Pons (tissue), 1 donor: ENCODE measurements around the gene MRPL52.
"Not testable (repeated sequence)": the region's sequence is repeated elsewhere in the genome, so short reads cannot be mapped to it uniquely, and the experiment has no call there.

ENCODE experiments used
- DNase-seq: peaks from one replicate; pipeline ENCODE4 v3.0.0-alpha.2; 2016; ENCODE audit warnings: low spot score

MRPL52 gene

DNA sequence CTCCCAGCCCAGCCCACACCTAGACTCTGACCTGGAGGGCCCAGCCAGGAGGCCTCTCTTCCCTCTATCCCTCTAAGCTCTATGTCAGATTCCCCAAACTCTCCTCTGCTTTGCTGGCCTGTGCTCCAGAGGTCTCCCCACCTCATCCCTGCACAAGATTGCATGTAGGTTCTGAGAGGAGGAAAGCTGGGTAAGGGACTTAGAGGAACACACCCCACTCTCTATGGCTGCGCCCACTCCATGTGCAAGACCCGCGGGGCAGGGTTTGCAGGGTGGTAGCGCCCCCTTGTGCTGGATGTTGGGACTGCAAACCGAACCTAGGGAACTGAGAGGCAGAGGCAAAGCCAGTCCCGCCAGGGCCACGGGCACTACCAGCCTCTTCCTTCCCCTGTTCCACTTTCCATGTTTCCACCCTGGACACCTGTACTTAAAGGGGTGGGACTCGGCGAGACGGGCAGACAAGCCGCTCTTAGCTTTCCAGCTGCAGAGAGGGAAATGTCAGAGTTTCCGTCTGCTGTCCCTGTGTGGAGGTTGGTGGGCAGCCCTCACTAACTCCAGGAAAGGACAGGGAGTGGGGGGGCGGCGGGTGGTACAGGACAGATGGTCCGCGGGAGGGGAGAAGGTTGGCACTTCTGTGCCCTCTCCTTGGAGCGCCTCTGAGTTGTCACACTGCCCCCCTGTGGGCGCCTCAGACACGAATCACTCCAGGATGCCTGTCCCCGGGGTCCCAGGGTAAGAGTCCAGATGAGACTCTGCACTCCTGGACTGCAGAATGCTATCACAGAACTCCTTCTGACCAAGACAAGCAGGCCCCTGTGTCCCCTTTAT lies 23.5 kb downstream of the MRPL52 start:
- DNase-seq = peak; percentile 71

DNA sequence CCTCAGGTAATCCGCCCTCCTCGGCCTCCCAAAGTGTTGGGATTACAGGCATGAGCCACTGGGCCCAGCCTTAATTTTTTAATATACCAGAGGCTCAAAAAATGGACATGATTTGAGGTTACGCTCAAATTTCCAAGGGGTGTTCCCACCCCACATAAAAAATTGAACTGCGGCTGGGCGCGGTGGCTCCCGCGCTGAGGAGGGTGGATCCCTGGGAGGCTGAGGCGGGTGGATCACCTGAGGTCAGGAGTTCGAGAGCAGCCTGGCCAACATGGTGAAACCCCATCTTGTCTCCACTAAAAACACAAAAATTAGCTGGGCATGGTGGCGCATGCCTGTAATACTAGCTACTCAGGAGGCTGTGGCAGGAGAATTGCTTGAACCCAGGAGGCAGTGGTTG lies 24.6 kb downstream of the MRPL52 start:
- DNase-seq = not testable (repeated sequence)

DNA sequence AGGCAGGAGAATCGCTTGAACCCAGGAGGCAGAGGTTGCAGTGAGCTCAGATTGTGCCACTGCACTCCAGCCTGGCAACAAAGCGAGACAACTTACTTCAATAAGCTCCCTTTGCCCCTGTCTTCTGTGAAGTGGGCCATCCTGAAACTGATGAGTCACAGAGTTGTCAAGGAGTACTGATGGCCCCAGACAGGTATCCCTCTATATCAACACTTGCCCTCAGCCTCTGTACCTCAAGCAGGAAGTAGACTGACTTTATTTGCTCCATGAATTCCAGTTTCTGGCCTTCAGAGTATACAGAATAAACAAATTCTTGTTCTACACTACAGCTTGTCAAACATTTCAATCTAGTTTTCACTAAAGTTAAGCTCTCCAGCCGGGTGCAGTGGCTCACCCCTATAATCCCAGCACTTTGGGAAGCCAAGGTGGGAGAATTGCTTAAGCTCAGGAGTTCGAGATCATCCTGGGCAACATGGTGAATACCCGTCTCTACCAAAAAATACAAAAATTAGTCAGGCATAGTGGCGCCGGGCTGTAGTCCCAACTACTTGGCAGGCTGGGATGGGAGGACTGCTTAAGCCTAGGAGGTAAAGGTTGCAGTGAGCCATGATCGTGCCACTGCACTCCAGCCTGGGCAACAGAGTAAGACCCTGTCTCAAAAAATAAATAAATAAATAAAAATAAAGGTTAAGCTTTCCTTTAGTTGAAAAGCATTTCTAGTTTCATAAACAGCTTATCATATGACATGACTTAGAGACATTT lies 25.5 kb downstream of the MRPL52 start:
- no peak for DNase-seq

GRCh38 chr14:22856428-22856827 lies 26.7 kb downstream of the MRPL52 start:
- no peak for DNase-seq

- not testable (repeated sequence) for DNase-seq
These were observed 30.7 kb downstream of the MRPL52 start for GRCh38 chr14:22860377-22860776.

GRCh38 chr14:22861651-22862050 lies 32.0 kb downstream of the MRPL52 start:
- no peak for DNase-seq

GRCh38 chr14:22864979-22865378 lies 35.3 kb downstream of the MRPL52 start:
- no peak for DNase-seq

DNA sequence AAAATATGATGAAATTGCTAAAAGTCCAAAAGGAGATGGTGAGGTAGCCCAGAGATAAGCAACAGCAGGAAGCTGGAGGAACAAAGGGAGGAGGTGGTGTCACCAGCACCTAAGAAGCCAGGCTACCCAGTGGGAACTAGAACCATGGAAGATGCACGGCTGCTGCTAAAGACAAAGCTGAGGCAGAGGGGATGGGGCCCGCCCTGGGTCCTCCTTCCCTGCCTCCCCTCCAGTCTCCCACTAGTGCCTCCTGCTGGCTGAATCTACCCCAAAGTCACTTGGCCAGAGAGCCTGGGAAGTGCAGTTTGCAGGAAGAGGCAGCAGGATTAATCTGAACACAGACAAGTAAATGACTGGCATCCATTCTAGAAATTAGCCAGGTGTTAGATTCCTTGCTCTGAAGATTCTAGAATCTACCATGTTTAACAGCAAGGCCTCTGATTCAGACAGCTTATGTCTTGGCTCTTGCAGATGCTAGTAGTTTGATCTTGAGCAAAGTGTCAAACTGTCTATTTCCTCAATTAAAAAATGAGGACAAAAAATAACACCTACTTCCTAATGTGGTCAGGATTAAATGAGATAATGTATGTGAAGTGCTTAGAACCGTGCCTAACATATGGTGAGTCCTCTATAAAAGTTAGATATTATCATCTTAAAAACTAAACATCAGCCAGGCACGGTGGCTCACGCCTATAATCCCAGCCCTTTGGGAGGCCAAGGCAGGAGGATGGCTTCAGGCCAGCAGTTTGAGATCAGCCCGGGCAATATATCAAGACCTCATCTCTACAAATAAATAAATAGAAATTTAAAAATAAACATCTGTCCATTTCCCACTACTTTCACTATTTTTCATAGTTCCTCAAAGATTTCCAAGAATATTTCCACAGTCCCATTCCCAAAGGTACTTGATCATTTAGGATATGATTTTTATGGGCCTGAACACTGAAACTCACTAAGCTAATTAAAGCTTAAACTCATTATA lies 36.0 kb downstream of the MRPL52 start:
- DNase-seq = no peak

- DNase-seq = no peak
These were observed 37.2 kb downstream of the MRPL52 start for GRCh38 chr14:22866874-22867273.

- no peak for DNase-seq
These were observed 41.1 kb downstream of the MRPL52 start for GRCh38 chr14:22870811-22871223.

- DNase-seq = peak; percentile 94
These were observed 41.7 kb downstream of the MRPL52 start, which contains the start of gene LRP10 for GRCh38 chr14:22871224-22872032. Gene LRP10, plus strand, starts transcription at chr14:22871740. Its CDS starts 564 bp downstream, at chr14:22872304.

GRCh38 chr14:22872033-22872832 lies 42.5 kb downstream of the MRPL52 start:
- DNase-seq = peak; percentile 83

DNA sequence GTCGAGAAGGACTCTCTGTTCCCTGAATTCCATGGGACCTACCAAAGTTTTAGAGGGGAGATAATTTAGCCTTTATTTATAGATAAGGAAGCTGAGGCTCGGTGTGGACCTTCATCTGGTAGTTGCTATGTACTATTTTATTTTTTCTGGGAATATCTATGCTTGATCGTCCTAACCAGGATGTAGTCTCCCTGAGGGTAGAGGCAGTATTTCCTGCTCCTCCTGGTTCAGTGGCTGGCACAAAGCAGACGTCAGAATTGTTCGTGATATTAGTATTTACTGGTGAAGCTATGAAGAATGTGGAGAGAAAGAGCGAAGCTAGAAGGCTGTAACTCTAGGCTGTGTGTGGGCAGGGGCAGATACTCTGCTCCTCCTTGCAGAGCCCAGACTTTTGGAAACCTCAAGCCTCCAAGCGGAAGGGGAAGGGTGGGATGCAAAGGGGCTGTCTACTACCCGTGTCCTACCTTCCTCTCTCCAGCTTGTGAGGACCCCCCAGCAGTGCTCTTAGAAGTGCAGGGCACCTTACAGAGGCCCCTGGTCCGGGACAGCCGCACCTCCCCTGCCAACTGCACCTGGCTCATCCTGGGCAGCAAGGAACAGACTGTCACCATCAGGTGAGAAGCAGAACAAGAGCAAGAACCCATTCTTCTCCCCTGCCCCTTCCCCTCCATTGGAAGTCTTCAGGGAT lies 43.3 kb downstream of the MRPL52 start:
- no peak for DNase-seq

GRCh38 chr14:22875003-22875747 lies 45.5 kb downstream of the MRPL52 start:
- no peak for DNase-seq

DNA sequence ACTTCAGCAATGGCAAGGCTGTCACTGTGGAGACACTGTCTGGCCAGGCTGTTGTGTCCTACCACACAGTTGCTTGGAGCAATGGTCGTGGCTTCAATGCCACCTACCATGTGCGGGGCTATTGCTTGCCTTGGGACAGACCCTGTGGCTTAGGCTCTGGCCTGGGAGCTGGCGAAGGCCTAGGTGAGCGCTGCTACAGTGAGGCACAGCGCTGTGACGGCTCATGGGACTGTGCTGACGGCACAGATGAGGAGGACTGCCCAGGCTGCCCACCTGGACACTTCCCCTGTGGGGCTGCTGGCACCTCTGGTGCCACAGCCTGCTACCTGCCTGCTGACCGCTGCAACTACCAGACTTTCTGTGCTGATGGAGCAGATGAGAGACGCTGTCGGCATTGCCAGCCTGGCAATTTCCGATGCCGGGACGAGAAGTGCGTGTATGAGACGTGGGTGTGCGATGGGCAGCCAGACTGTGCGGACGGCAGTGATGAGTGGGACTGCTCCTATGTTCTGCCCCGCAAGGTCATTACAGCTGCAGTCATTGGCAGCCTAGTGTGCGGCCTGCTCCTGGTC lies 46.1 kb downstream of the MRPL52 start:
- DNase-seq = no peak

- DNase-seq = no peak
These were observed 47.4 kb downstream of the MRPL52 start for GRCh38 chr14:22877000-22877501.

GRCh38 chr14:22878271-22879246 lies 48.9 kb downstream of the MRPL52 start:
- no peak for DNase-seq
